K562 (cell line): ENCODE measurements around the gene PAQR4. TPM values are rescaled to one million over a fixed set of nuclear protein-coding genes. Genes with fewer than 3 reads are reported as not detected.

Experiments
- CBX2 ChIP-seq: fragments of 200-600 bp; sonication (generic); IDR thresholded peaks from one replicate; pipeline ENCODE4 v1.6.1; 2012; ENCODE audit warnings: mild to moderate bottlenecking, low read length, inconsistent platforms; ENCODE audit not compliant: insufficient read depth, poor library complexity, severe bottlenecking
- CHAMP1 ChIP-seq: fragments of 450-650 bp; IDR thresholded peaks from 2 replicates; pipeline ENCODE4 v1.6.1; 2016; ENCODE audit warnings: mild to moderate bottlenecking
- FIP1L1 ChIP-seq: fragments of 200-400 bp; formaldehyde crosslinking; IDR thresholded peaks from 2 replicates; pipeline ENCODE4 v1.6.1; 2018; ENCODE audit warnings: mild to moderate bottlenecking, low read depth, low read length; ENCODE audit not compliant: poor library complexity, severe bottlenecking
- OTX1 ChIP-seq: fragments of 450-650 bp; formaldehyde crosslinking; IDR thresholded peaks from 2 replicates; pipeline ENCODE4 v1.4.0; 2022; ENCODE audit warnings: mild to moderate bottlenecking
- POLR2A ChIP-seq: fragments of 450-650 bp; conservative IDR thresholded peaks from 2 replicates; pipeline ENCODE4 v1.6.1; 2016
- YY1 ChIP-seq, 3 experiments: IDR thresholded peaks; 2 replicates each; pipeline ENCODE4 v1.6.1; 2011; ENCODE audit warnings: low read length in 2 of 3, mild to moderate bottlenecking in 2 of 3, moderate library complexity in 2 of 3, borderline replicate concordance in 1 of 3, control low read depth in 1 of 3, low read depth in 1 of 3; ENCODE audit not compliant: insufficient read depth in 3 of 3, insufficient replicate concordance in 2 of 3, control insufficient read depth in 1 of 3, insufficient read length in 1 of 3; ENCODE audit errors: extremely low read depth in 1 of 3
- ZBTB33 ChIP-seq: sonication (generic); formaldehyde crosslinking; IDR thresholded peaks from 2 replicates; pipeline ENCODE4 v1.8.1; 2023; ENCODE audit warnings: mild to moderate bottlenecking, missing genetic modification reagents
- ZBTB40 ChIP-seq, 2 experiments: fragments of 450-650 bp in 1 of 2; sonication (generic) in 1 of 2; formaldehyde crosslinking in 1 of 2; IDR thresholded peaks; 2 replicates each; pipeline versions ENCODE4 v1.7.1 to v1.9.0; 2016 to 2022; ENCODE audit warnings: inconsistent platforms in 1 of 2, mild to moderate bottlenecking in 1 of 2, missing genetic modification reagents in 1 of 2
- ZNF764 ChIP-seq: fragments of 250-450 bp; sonication (Bioruptor Pico); IDR thresholded peaks from 2 replicates; pipeline ENCODE4 v1.4.0; 2020; ENCODE audit warnings: low read depth, mild to moderate bottlenecking, moderate library complexity
- ZNF766 ChIP-seq: fragments of 200-800 bp; sonication (Bioruptor generic); conservative IDR thresholded peaks from 2 replicates; pipeline ENCODE4 v1.6.1; 2016; ENCODE audit warnings: missing genetic modification characterization, missing compliant biosample characterization
- polyA plus RNA-seq, 8 experiments: library from polyadenylated mRNA; depleted of rRNA in 4 of 8; stranded (reverse) in 5 of 8; unstranded in 3 of 8; fragments of >200 nt; fragmentation: Nextera tagmentation in 2 of 8; fragmentation: Illumina TruSeq in 1 of 8; extraction: Ambion mirVana in 2 of 8; extraction: Trizol in 1 of 8; gene quantifications; 2 replicates each; pipeline versions ENCODE4 v1.2.1 to v1.2.3, GENCODE V29; 2011 to 2014; ENCODE audit warnings: inconsistent platforms in 1 of 8, missing spikeins in 1 of 8
- total RNA-seq, 7 experiments: library from RNA; depleted of rRNA in 6 of 7; stranded (reverse); fragments of >200 nt in 6 of 7; fragmentation: Illumina TruSeq in 2 of 7; extraction: Trizol in 2 of 7; gene quantifications; 2 replicates each; pipeline versions ENCODE4 v1.2.1 to v1.2.3, GENCODE V29; 2011 to 2021; ENCODE audit warnings: low replicate concordance in 1 of 7

The PAQR4 gene
- total and polyA plus RNA-seq, 9 of the 15 experiments (the other 6 are each of a cell fraction or from before 2014, with no cell fraction given) = 0.62 to 40.4 (median 19.5) TPM

- no peak for TF ChIP-seq ZBTB40 (IDR thresholded peaks at IDR 0.05)
- no peak; the same call in 1 of the 2 replicates for TF ChIP-seq ZBTB40 (CRISPR knock-in tag; IDR thresholded peaks at IDR 0.05)
- no peak for TF ChIP-seq OTX1
- TF ChIP-seq CBX2 = no peak
- TF ChIP-seq CHAMP1 = no peak
- no peak for TF ChIP-seq ZNF764 (CRISPR knock-in tag)
- TF ChIP-seq POLR2A = peak; percentile 33; the same call in 1 of the 2 replicates
- peak; percentile 81 for TF ChIP-seq FIP1L1
- peak; percentile 18; the same call in 1 of the 2 replicates for TF ChIP-seq ZNF766 (CRISPR knock-in tag)
- no peak for TF ChIP-seq ZBTB33 (CRISPR knock-in tag)
- TF ChIP-seq YY1 (IDR thresholded peaks at IDR 0.05; ENCODE audit: borderline replicate concordance in 1 of 3, control insufficient read depth in 1 of 3, extremely low read depth in 1 of 3, insufficient read depth in 3 of 3, insufficient read length in 1 of 3, insufficient replicate concordance in 2 of 3, low read depth in 1 of 3, low read length in 2 of 3) = peak in 1 of 3 experiments; percentile 5
Observed at GRCh38 chr16:3020604-3021448, 51.7 kb downstream of the PAQR4 start (continued).
